GM23338 (cell line): ENCODE results near the gene RPA1. TPM values are rescaled to one million over a fixed set of nuclear protein-coding genes. Genes with fewer than 3 reads are reported as not detected.
A peak's percentile ranks its signal among the peaks of the same experiment; 100 is the strongest.

Source experiments
- ATAC-seq: fragments of 200-7000 bp; cut with Tn5 transposase; 3 replicates; pipeline ENCODE4 v1.9.1; 2020
- DNase-seq: peaks from one replicate; pipeline ENCODE4 v3.0.0-alpha.2; 2015; ENCODE audit warnings: low spot score
- H2AFZ ChIP-seq: fragments of 200-600 bp; sonication (generic); 2 replicates; pipeline ENCODE4 v1.8.0; 2016; ENCODE audit warnings: antibody characterized with exemption, mild to moderate bottlenecking, moderate library complexity
- H3F3A ChIP-seq: fragments of 200-600 bp; sonication (generic); replicated peaks from 2 replicates; pipeline ENCODE4 v1.8.0; 2017; ENCODE audit warnings: antibody characterized with exemption, mixed run types, low read depth
- H3K27ac ChIP-seq: fragments of 200-600 bp; sonication (generic); 2 replicates; pipeline ENCODE4 v1.6.1; 2016; ENCODE audit warnings: low read depth
- H3K27me3 ChIP-seq: fragments of 200-600 bp; sonication (generic); 2 replicates; pipeline ENCODE4 v1.8.0; 2016; ENCODE audit warnings: mild to moderate bottlenecking, mixed run types, moderate library complexity; ENCODE audit not compliant: insufficient read depth
- H3K36me3 ChIP-seq: fragments of 200-600 bp; sonication (generic); 2 replicates; pipeline ENCODE4 v1.8.0; 2016; ENCODE audit warnings: mild to moderate bottlenecking; ENCODE audit not compliant: insufficient read depth
- H3K4me1 ChIP-seq: fragments of 200-600 bp; sonication (generic); 2 replicates; pipeline ENCODE4 v1.8.0; 2016; ENCODE audit warnings: mild to moderate bottlenecking, moderate library complexity; ENCODE audit not compliant: insufficient read depth
- H3K4me2 ChIP-seq: fragments of 200-600 bp; sonication (generic); 2 replicates; pipeline ENCODE4 v1.7.1; 2017; ENCODE audit warnings: mixed run types
- H3K4me3 ChIP-seq: fragments of 200-600 bp; sonication (generic); 2 replicates; pipeline ENCODE4 v1.6.1; 2016; ENCODE audit warnings: mixed run types
- H3K79me2 ChIP-seq: fragments of 200-600 bp; sonication (generic); replicated peaks from 2 replicates; pipeline ENCODE4 v1.8.0; 2017; ENCODE audit warnings: mild to moderate bottlenecking; ENCODE audit not compliant: insufficient read depth
- H3K9me2 ChIP-seq: fragments of 200-600 bp; sonication (generic); 2 replicates; pipeline ENCODE4 v1.8.0; 2017; ENCODE audit not compliant: insufficient read depth
- H4K20me1 ChIP-seq: fragments of 200-600 bp; sonication (generic); replicated peaks from 2 replicates; pipeline ENCODE4 v1.8.0; 2017; ENCODE audit warnings: mild to moderate bottlenecking; ENCODE audit not compliant: insufficient read depth
- H3K27ac Mint-ChIP-seq: 2 replicates; pipeline ENCODE4 v1.8.0; 2020; ENCODE audit warnings: inconsistent platforms, mild to moderate bottlenecking, moderate library complexity, mixed read lengths
- H3K27me3 Mint-ChIP-seq: 3 replicates; pipeline ENCODE4 v1.8.0; 2022; ENCODE audit warnings: low read depth, mild to moderate bottlenecking, moderate library complexity, mixed read lengths, inconsistent platforms; ENCODE audit not compliant: insufficient read depth, poor library complexity
- H3K36me3 Mint-ChIP-seq: 3 replicates; pipeline ENCODE4 v1.8.0; 2021; ENCODE audit warnings: low read depth, mild to moderate bottlenecking, inconsistent platforms, moderate library complexity, mixed read lengths
- H3K4me1 Mint-ChIP-seq: 3 replicates; pipeline ENCODE4 v1.8.0; 2020; ENCODE audit warnings: mild to moderate bottlenecking, inconsistent platforms, mixed read lengths
- H3K4me3 Mint-ChIP-seq: 3 replicates; pipeline ENCODE4 v1.8.0; 2021; ENCODE audit warnings: moderate library complexity, mild to moderate bottlenecking, inconsistent platforms, mixed read lengths
- H3K9me3 Mint-ChIP-seq: 3 replicates; pipeline ENCODE4 v1.8.0; 2020; ENCODE audit warnings: moderate library complexity, mild to moderate bottlenecking, inconsistent platforms, mixed read lengths
- CREB1 ChIP-seq: fragments of 250-450 bp; sonication (Bioruptor Pico); IDR thresholded peaks from 2 replicates; pipeline ENCODE4 v1.5.0; 2020; ENCODE audit warnings: low read depth, mild to moderate bottlenecking, moderate library complexity
- CTCF ChIP-seq, 2 experiments: fragments of 200-600 bp in 1 of 2; sonication (generic) in 1 of 2; conservative IDR thresholded peaks; 2 replicates each; pipeline versions ENCODE4 v1.5.1 to v1.6.1; 2016 to 2017; ENCODE audit warnings: antibody characterized with exemption in 2 of 2, low read depth in 2 of 2, mild to moderate bottlenecking in 2 of 2, moderate library complexity in 1 of 2
- ETS1 ChIP-seq: IDR thresholded peaks from 2 replicates; pipeline ENCODE4 v1.6.1; 2016; ENCODE audit warnings: antibody characterized with exemption
- EZH2 ChIP-seq: fragments of 200-600 bp; sonication (generic); IDR thresholded peaks from one replicate; pipeline ENCODE4 v1.8.0; 2017; ENCODE audit warnings: antibody characterized with exemption, mild to moderate bottlenecking, low read depth; ENCODE audit not compliant: unreplicated experiment
- EZH2phosphoT487 ChIP-seq: fragments of 200-600 bp; sonication (generic); IDR thresholded peaks from one replicate; pipeline ENCODE4 v1.8.1; 2018; ENCODE audit warnings: antibody characterized with exemption; ENCODE audit not compliant: unreplicated experiment
- JUNB ChIP-seq: IDR thresholded peaks from one replicate; pipeline ENCODE4 v1.6.1; 2016; ENCODE audit warnings: antibody characterized with exemption; ENCODE audit not compliant: unreplicated experiment
- NANOG ChIP-seq: IDR thresholded peaks from 2 replicates; pipeline ENCODE4 v1.6.1; 2016; ENCODE audit warnings: antibody characterized with exemption, borderline replicate concordance
- POLR2AphosphoS5 ChIP-seq: IDR thresholded peaks from 2 replicates; pipeline ENCODE4 v1.6.1; 2016; ENCODE audit warnings: antibody characterized with exemption, low read depth
- REST ChIP-seq: IDR thresholded peaks from one replicate; pipeline ENCODE4 v1.6.1; 2018; ENCODE audit warnings: antibody characterized with exemption; ENCODE audit not compliant: unreplicated experiment
- STAT1 ChIP-seq: IDR thresholded peaks from one replicate; pipeline ENCODE4 v1.6.1; 2016; ENCODE audit warnings: antibody characterized with exemption; ENCODE audit not compliant: unreplicated experiment
- ZNF114 ChIP-seq: fragments of 250-450 bp; sonication (Bioruptor Pico); IDR thresholded peaks from 2 replicates; pipeline ENCODE4 v1.5.0; 2020; ENCODE audit warnings: mild to moderate bottlenecking, moderate library complexity
- ZNF331 ChIP-seq: fragments of 250-450 bp; sonication (Bioruptor Pico); IDR thresholded peaks from 2 replicates; pipeline ENCODE4 v1.5.0; 2020; ENCODE audit warnings: low read depth, mild to moderate bottlenecking, moderate library complexity
- ZNF462 ChIP-seq: fragments of 250-450 bp; sonication (Bioruptor Pico); IDR thresholded peaks from 2 replicates; pipeline ENCODE4 v1.5.0; 2020; ENCODE audit warnings: mild to moderate bottlenecking, moderate library complexity
- polyA plus RNA-seq: library from polyadenylated mRNA; unstranded; fragments of >200 nt; fragmentation: Nextera tagmentation; extraction: Ambion mirVana; gene quantifications from 2 replicates; pipeline ENCODE4 v1.2.1, GENCODE V29; 2016
- total RNA-seq: library from RNA; depleted of rRNA; stranded (reverse); fragments of >200 nt; shearing (Covaris generic); gene quantifications from 2 replicates; pipeline ENCODE4 v1.2.3, GENCODE V29; 2014

Gene RPA1
- total and polyA plus RNA-seq, 2 experiments from 2014 or later, result 33.7 to 52.1 TPM

- ATAC-seq, result peak; percentile 77
- 0 out of 2 replicates have a peak overlapping the region, but pooled peaks have one; percentile 14 for H2AFZ ChIP-seq
Observed at GRCh38 chr17:1907909-1908698, 78.3 kb downstream of the RPA1 start.

More at GRCh38 chr17:1907909-1908698, 78.3 kb downstream of the RPA1 start:
- Histone ChIP-seq H3K4me2 (peak overlapping the region; percentile 78), H3F3A (peaks cover 9% of the 10 kb centered on the region; the same call in 1 of the 2 replicates), H3K36me3 (no peaks in the 10 kb centered on the region), H3K4me1 (peaks cover 11% of the 10 kb centered on the region), H3K27me3 (peaks cover 93% of the 10 kb centered on the region), H4K20me1 (peaks cover 12% of the 10 kb centered on the region), H3K4me3 (peak overlapping the region; percentile 48), H3K27ac (no peak overlapping the region), H3K79me2 (no peaks in the 10 kb centered on the region), H3K9me2 (no peaks in the 10 kb centered on the region)
- peak overlapping the region; percentile 69 for H3K4me3 Mint-ChIP-seq
- H3K27ac Mint-ChIP-seq, result no peak overlapping the region
- peaks cover 10% of the 10 kb centered on the region; the same call in 2 of the 3 replicates for H3K4me1 Mint-ChIP-seq
- no peak for TF ChIP-seq ZNF331
- TF ChIP-seq STAT1, result no peak
- TF ChIP-seq ZNF462, result no peak
- no peak for TF ChIP-seq ETS1
- no peak for TF ChIP-seq REST
- no peak for TF ChIP-seq POLR2AphosphoS5
- TF ChIP-seq EZH2phosphoT487, result no peak
- TF ChIP-seq CTCF (conservative IDR thresholded peaks at IDR 0.05; ENCODE audit: low read depth in 2 of 2), result no peak
- TF ChIP-seq JUNB, result no peak
- TF ChIP-seq EZH2, result no peak
- TF ChIP-seq NANOG, result no peak
- TF ChIP-seq ZNF114, result no peak
- no peak; the same call in 1 of the 2 replicates for TF ChIP-seq CREB1 (CRISPR knock-in tag)
- DNase-seq, result peak; percentile 72
- H3K27me3 Mint-ChIP-seq, result peaks cover 81% of the 10 kb centered on the region
- H3K36me3 Mint-ChIP-seq, result no peaks in the 10 kb centered on the region
- no peaks in the 10 kb centered on the region for H3K9me3 Mint-ChIP-seq
